IMR-90 (cell line): ENCODE results near the gene RAET1E. TPM values are rescaled to one million over a fixed set of nuclear protein-coding genes. Genes with fewer than 3 reads are reported as not detected.
"Not testable (repeated sequence)": the region's sequence is repeated elsewhere in the genome, so short reads cannot be mapped to it uniquely, and the experiment has no call there.

Experiments
- ATAC-seq: fragments of 200-7000 bp; cut with Tn5 transposase; 2 replicates; pipeline ENCODE4 v1.9.1; 2020; ENCODE audit warnings: low read depth, mild to moderate bottlenecking, moderate library complexity
- BruUV-seq: library from RNA; stranded (reverse); fragments of 400-500 nt; replicated peaks from 2 replicates; lab custom pipeline; 2021; lab: Mats Ljungman, UMichigan
- CTCF ChIA-PET: fragments of 300-600 bp; formaldehyde crosslinking; extraction: SDS; loops from one replicate; lab custom pipeline; 2021; ENCODE audit warnings: antibody characterized with exemption; lab: Yijun Ruan, JAX
- POLR2A ChIA-PET: fragments of 300-600 bp; sonication (Branson Sonifier 250); formaldehyde crosslinking; loops from one replicate; lab custom pipeline; 2022; ENCODE audit warnings: antibody characterized with exemption; ENCODE audit not compliant: unreplicated experiment; lab: Charles Lee
- DNase-seq: peaks from one replicate; pipeline ENCODE4 v3.0.0; 2013
- H2AFZ ChIP-seq: replicated peaks from 2 replicates; pipeline ENCODE3; 2013; ENCODE audit warnings: low read length, mild to moderate bottlenecking; ENCODE audit not compliant: poor library complexity
- H2AK5ac ChIP-seq: 2 replicates; pipeline ENCODE4 v1.6.1; 2013; ENCODE audit warnings: low read depth, low read length, inconsistent platforms
- H2AK9ac ChIP-seq: replicated peaks from 2 replicates; pipeline ENCODE3; 2013; ENCODE audit warnings: mild to moderate bottlenecking, low read depth, low read length, moderate library complexity; ENCODE audit not compliant: poor library complexity
- H2BK120ac ChIP-seq: 2 replicates; pipeline ENCODE4 v1.6.1; 2013; ENCODE audit warnings: low read depth, low read length, inconsistent platforms
- H2BK15ac ChIP-seq: 3 replicates; pipeline ENCODE4 v1.6.1; 2013; ENCODE audit warnings: low read depth, low read length, inconsistent platforms
- H2BK20ac ChIP-seq: 2 replicates; pipeline ENCODE4 v1.6.1; 2013; ENCODE audit warnings: low read depth, mild to moderate bottlenecking, inconsistent platforms, low read length, moderate library complexity
- H2BK5ac ChIP-seq: 2 replicates; pipeline ENCODE4 v1.6.1; 2013; ENCODE audit warnings: mild to moderate bottlenecking, low read depth, low read length, inconsistent platforms; ENCODE audit not compliant: poor library complexity, severe bottlenecking
- H3K14ac ChIP-seq: replicated peaks from 2 replicates; pipeline ENCODE4 v1.6.1; 2013; ENCODE audit warnings: low read depth, low read length, inconsistent platforms
- H3K18ac ChIP-seq: 2 replicates; pipeline ENCODE4 v1.6.1; 2013; ENCODE audit warnings: low read depth, low read length, control low read depth
- H3K23ac ChIP-seq: 2 replicates; pipeline ENCODE4 v1.6.1; 2013; ENCODE audit warnings: low read depth, low read length, inconsistent platforms
- H3K27ac ChIP-seq: 2 replicates; pipeline ENCODE4 v1.5.1; 2013; ENCODE audit warnings: mild to moderate bottlenecking, control low read depth, low read length; ENCODE audit not compliant: insufficient read depth
- H3K27me3 ChIP-seq: 2 replicates; pipeline ENCODE4 v1.6.1; 2013; ENCODE audit warnings: low read length; ENCODE audit not compliant: control insufficient read depth, insufficient read depth
- H3K36me3 ChIP-seq: 2 replicates; pipeline ENCODE4 v1.6.1; 2013; ENCODE audit warnings: low read length, mixed read lengths; ENCODE audit not compliant: control insufficient read depth, insufficient read depth
- H3K4ac ChIP-seq: 2 replicates; pipeline ENCODE4 v1.6.1; 2013; ENCODE audit warnings: low read depth, low read length, inconsistent platforms
- H3K4me1 ChIP-seq: 2 replicates; pipeline ENCODE4 v1.6.1; 2013; ENCODE audit warnings: low read length, mixed read lengths; ENCODE audit not compliant: control insufficient read depth, insufficient read depth
- H3K4me2 ChIP-seq: 2 replicates; pipeline ENCODE4 v1.6.1; 2013; ENCODE audit warnings: low read depth, mild to moderate bottlenecking, control low read depth, low read length, moderate library complexity
- H3K4me3 ChIP-seq: 2 replicates; pipeline ENCODE4 v1.5.1; 2013; ENCODE audit warnings: low read depth, mild to moderate bottlenecking, control low read depth, low read length, moderate library complexity; ENCODE audit not compliant: insufficient read depth
- H3K56ac ChIP-seq: 2 replicates; pipeline ENCODE4 v1.6.1; 2013; ENCODE audit warnings: low read length, inconsistent platforms; ENCODE audit not compliant: insufficient read depth; ENCODE audit errors: extremely low read depth
- H3K79me1 ChIP-seq, 2 experiments: 2 replicates each; pipeline ENCODE4 v1.6.1; 2013; ENCODE audit warnings: low read length in 2 of 2, inconsistent platforms in 1 of 2, low read depth in 1 of 2
- H3K9ac ChIP-seq: 2 replicates; pipeline ENCODE4 v1.6.1; 2013; ENCODE audit warnings: low read depth, low read length, control low read depth
- H3K9me1 ChIP-seq: 2 replicates; pipeline ENCODE4 v1.6.1; 2013; ENCODE audit warnings: low read length, inconsistent platforms; ENCODE audit not compliant: insufficient read depth
- H3K9me3 ChIP-seq: 2 replicates; pipeline ENCODE4 v1.6.1; 2013; ENCODE audit warnings: low read length; ENCODE audit not compliant: control insufficient read depth, insufficient read depth
- H4K20me1 ChIP-seq: 2 replicates; pipeline ENCODE4 v1.6.1; 2013; ENCODE audit warnings: low read length, inconsistent platforms; ENCODE audit not compliant: insufficient read depth
- H4K5ac ChIP-seq: 2 replicates; pipeline ENCODE4 v1.6.1; 2013; ENCODE audit warnings: mild to moderate bottlenecking, low read depth, low read length, control low read depth
- H4K8ac ChIP-seq, 2 experiments: 2 replicates each; pipeline ENCODE4 v1.6.1; 2013; ENCODE audit warnings: low read depth in 2 of 2, low read length in 2 of 2, control low read depth in 1 of 2, inconsistent platforms in 1 of 2
- H4K91ac ChIP-seq: 2 replicates; pipeline ENCODE4 v1.6.1; 2013; ENCODE audit warnings: low read depth, low read length, inconsistent platforms; ENCODE audit not compliant: insufficient read depth
- WGBS, 2 experiments: methylation state at CpG; one replicate each; pipeline versions ENCODE4 v1.1.5 to v1.1.7; 2013; ENCODE audit warnings: missing lambda C conversion rate in 2 of 2; ENCODE audit not compliant: insufficient read length in 1 of 2; ENCODE audit errors: extremely low coverage in 2 of 2; 5-methylcytosine and 5-hydroxymethylcytosine counted together
- dilution Hi-C: fragments of 300-500 bp; cut with HindIII; formaldehyde crosslinking; loops from one replicate; pipeline ENCODE4 v1.14.3; 2018; ENCODE audit warnings: low sequenced_read_pairs; ENCODE audit not compliant: unreplicated experiment
- in situ Hi-C: fragments of 300-500 bp; cut with MboI; formaldehyde crosslinking; loops from 3 replicates; pipeline ENCODE4 v1.14.3; 2019; ENCODE audit warnings: low sequenced_read_pairs, inconsistent platforms, mixed read lengths
- intact Hi-C: fragments of 100-400 bp; cut with micrococcal nuclease; formaldehyde crosslinking; loops from 2 replicates; pipeline ENCODE4 v1.10.0; 2022
- polyA plus RNA-seq, 3 experiments: library from polyadenylated mRNA; depleted of rRNA; stranded (reverse); fragments of >200 nt; gene quantifications; 2 replicates each; pipeline ENCODE4 v1.2.3, GENCODE V29; 2012; ENCODE audit warnings: low replicate concordance in 1 of 3
- total RNA-seq: library from RNA; depleted of rRNA; stranded (reverse); fragments of >200 nt; gene quantifications from 2 replicates; pipeline ENCODE4 v1.2.3, GENCODE V29; 2012

Gene RAET1E
- total and polyA plus RNA-seq, 2 of the 4 experiments (the other 2 are of a cell fraction): not detected

DNA sequence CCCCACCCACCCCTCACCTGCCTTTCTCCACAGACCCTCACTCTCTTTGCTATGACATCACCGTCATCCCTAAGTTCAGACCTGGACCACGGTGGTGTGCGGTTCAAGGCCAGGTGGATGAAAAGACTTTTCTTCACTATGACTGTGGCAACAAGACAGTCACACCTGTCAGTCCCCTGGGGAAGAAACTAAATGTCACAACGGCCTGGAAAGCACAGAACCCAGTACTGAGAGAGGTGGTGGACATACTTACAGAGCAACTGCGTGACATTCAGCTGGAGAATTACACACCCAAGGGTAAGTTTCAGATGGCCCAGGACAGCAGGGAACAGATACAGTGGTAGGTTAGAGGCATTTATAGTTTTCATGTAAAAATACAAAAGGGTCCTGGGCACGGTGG is 47.4 kb upstream of the RAET1E start:
- WGBS, 2 experiments: 80% methylated on average over 1 of the region's 6 CpGs; no CpG with 5 or more reads in 1 of the 2 experiments

DNA sequence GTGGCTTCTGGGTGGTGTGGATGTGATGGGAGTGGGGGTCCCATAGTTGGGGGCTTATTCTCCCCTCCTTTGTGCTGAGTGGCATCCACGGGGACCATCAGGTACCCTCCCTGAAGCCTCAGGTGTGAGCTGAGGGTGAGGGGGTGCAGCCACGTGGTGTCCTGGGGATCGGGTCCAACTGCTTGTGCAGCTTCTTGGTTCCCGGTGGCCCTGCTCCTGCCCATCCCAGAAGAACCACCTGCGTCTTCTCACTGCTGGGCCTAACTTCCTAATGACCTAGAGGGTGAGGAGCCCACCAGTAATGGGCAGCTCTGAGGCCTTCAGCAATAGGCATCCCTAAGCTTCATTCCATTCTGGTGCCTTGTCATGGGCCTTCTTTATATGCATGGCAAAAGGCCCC is 45.4 kb upstream of the RAET1E start:
- H3K4me1 ChIP-seq, H2AK5ac ChIP-seq, H3K9ac ChIP-seq, H3K4ac ChIP-seq, H3K14ac ChIP-seq, ATAC-seq, H3K9me3 ChIP-seq, H3K4me2 ChIP-seq, H3K23ac ChIP-seq, H3K9me1 ChIP-seq, H3K36me3 ChIP-seq, H2BK120ac ChIP-seq, H3K18ac ChIP-seq, H2BK15ac ChIP-seq, BruUV-seq, H3K4me3 ChIP-seq, DNase-seq, H2BK20ac ChIP-seq, H2AK9ac ChIP-seq, H4K5ac ChIP-seq, H3K79me1 ChIP-seq, H3K56ac ChIP-seq, H3K27ac ChIP-seq, intact Hi-C loops, H4K20me1 ChIP-seq, H4K91ac ChIP-seq, H4K8ac ChIP-seq, H2AFZ ChIP-seq, CTCF ChIA-PET, H2BK5ac ChIP-seq, POLR2A ChIA-PET, dilution Hi-C loops: not testable (repeated sequence)
- no CpG with 5 or more reads among the region's 5 CpGs for WGBS, 2 experiments
- H3K27me3 ChIP-seq: peaks cover 26% of the 10 kb centered on the region
- in situ Hi-C loops: loop anchor here (25.0 kb wide), 1 partner anchor 394 kb away; no protein-coding TSS in a partner anchor

More for the DNA sequence above, 47.4 kb upstream of the RAET1E start:
- H3K4me3 ChIP-seq, H4K20me1 ChIP-seq, H2BK20ac ChIP-seq, H3K4me1 ChIP-seq, H3K9me1 ChIP-seq, H2BK5ac ChIP-seq, H4K91ac ChIP-seq, H3K4ac ChIP-seq, H4K8ac ChIP-seq, H3K4me2 ChIP-seq, H3K79me1 ChIP-seq, H2AK5ac ChIP-seq, H4K5ac ChIP-seq, H3K27ac ChIP-seq, H3K56ac ChIP-seq, CTCF ChIA-PET, ATAC-seq, DNase-seq, BruUV-seq, POLR2A ChIA-PET, H2AFZ ChIP-seq, H3K9me3 ChIP-seq, H2BK15ac ChIP-seq, H3K18ac ChIP-seq, H2BK120ac ChIP-seq, H3K9ac ChIP-seq, H3K14ac ChIP-seq, intact Hi-C loops, dilution Hi-C loops, H3K23ac ChIP-seq, H2AK9ac ChIP-seq, H3K27me3 ChIP-seq, H3K36me3 ChIP-seq: not testable (repeated sequence)
- in situ Hi-C loops: loop anchor here (25.0 kb wide), 1 partner anchor 392 kb away; no protein-coding TSS in a partner anchor
